Activated CD4-positive, alpha-beta T cell treated with anti-CD3 and anti-CD28 coated beads for 1 hour (primary cell): ENCODE data around the gene GAL3ST1.
"Not testable (repeated sequence)": the region's sequence is repeated elsewhere in the genome, so short reads cannot be mapped to it uniquely, and the experiment has no call there.

Source experiments
- DNase-seq: peaks from one replicate; pipeline ENCODE4 v3.0.0-alpha.2; 2020

Gene GAL3ST1, protein sequence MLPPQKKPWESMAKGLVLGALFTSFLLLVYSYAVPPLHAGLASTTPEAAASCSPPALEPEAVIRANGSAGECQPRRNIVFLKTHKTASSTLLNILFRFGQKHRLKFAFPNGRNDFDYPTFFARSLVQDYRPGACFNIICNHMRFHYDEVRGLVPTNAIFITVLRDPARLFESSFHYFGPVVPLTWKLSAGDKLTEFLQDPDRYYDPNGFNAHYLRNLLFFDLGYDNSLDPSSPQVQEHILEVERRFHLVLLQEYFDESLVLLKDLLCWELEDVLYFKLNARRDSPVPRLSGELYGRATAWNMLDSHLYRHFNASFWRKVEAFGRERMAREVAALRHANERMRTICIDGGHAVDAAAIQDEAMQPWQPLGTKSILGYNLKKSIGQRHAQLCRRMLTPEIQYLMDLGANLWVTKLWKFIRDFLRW

DNA sequence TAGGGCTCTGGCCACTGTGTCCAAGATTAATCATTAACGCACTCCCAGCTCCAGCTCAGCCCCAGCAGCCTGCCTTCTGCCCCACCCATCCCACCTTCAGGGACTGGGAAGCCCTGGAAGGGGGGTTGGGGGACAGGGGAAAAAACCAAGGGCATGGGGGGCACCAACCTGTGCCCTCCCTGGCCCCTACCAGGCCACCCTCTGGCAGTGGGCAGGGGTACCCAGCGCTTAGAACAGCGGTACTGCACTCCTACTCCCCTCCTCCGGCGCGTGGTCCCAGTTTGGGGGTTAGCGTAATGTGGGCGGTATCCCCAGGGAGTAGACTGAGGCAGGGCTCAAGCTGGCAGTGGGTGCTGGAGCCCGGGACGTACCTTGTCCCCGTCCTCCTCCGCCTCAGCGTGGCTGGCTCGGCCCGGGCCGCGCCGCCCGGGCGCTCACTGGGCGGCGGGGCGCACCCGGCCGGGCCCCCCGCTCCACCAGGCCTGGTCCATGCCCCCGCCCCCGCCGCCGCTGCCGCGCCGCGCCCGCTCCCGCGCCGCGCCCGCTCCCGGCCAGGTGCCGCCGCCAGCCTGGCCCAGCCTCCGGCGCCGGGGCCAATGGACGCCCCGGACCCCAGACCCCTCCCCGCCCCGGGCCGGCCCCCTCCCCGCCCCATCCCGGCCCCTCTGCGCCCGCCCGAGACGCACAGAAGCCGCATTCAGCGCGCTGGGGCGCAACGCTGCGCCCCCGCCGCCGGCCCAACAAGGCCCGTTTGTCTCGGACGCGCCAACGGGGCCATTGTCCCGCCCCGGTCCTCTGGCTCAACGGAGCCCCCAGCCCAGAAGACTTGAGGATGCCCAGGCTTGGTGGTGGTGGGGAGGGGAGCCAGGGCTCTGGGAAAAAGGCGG, at the start of gene GAL3ST1:
Gene GAL3ST1, minus strand, starts transcription at position 571 of the 887 bp plus-strand sequence. CDS start 17,273 bp downstream, outside the sequence.
- DNase-seq, result no peak

DNA sequence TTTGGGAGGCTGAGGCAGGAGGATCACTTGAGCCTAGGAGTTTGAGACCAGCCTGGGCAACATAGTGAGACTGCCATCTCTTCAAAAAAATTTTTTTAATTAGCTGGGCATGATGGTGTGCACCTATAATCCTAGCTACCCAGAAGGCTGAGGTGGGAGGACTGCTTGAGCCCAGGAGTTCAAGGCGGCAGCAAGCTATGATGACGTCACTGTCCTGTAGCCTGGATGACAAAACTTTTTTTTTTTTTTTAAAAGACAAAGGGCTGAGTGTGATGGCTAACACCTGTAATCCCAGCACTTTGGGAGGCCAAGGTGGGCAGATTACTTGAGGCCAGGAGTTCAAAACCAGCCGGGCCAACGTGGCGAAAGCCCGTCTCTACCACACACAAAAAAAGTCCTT, 45.4 kb upstream of the GAL3ST1 start:
- DNase-seq, result not testable (repeated sequence)

DNA sequence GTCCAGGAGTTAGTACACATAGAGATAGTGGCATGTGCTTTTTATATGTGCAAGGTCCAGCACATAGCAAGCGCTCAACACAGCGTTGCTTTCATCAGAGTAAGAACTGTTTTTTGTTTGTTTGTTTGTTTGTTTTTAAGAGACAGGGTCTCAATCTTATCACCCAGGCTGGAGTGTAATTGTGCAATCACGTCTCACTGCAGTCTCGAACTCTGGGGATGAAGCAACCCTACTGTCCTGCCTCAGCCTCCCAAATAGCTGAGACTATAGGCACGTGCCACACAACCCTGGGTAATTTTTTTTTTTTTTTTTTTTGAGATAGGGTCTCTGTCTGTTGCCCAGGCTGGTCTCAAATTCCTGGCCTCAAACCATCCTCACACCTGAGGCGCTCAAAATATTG, 43.4 kb upstream of the GAL3ST1 start:
- DNase-seq, result no peak

DNA sequence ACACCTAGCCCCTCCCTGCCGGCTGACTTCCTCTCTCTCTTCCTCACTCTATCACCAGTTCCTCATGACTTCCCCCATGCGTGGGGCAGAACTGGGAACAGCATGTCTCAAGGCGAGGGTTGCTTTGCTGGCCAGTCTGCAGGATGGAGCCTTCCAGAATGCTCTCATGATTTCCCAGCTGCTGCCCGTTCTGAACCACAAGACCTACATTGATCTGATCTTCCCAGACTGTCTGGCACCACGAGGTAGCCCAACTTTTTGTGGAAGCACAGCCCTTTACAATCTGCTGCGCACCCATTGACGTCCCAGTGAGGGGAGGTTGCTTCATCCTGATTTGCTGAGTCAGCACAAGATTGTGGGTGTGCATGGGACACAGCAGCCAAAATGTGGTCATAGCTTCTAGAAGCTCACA, 41.1 kb upstream of the GAL3ST1 start:
- DNase-seq, result no peak

DNA sequence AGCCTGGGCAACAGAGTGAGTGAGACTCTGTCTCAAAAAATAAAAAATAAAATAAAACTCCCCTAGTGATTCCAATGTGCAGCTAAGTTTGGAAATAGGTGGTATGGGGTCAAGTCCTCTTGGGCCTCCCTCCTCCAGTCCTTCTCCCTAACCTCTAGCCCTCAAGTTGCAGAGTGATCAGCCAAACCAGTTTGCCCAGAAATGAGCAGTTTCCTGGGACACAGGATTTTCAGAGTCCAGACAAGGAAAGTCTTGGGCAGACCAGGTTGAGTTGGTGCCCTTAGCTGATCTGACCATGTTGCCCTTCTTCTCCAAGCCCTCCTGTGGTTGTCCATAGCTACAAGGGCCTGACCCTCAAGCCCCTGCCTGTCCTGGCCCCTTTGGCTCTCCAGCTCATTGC, 40.4 kb upstream of the GAL3ST1 start:
- DNase-seq, result no peak

DNA sequence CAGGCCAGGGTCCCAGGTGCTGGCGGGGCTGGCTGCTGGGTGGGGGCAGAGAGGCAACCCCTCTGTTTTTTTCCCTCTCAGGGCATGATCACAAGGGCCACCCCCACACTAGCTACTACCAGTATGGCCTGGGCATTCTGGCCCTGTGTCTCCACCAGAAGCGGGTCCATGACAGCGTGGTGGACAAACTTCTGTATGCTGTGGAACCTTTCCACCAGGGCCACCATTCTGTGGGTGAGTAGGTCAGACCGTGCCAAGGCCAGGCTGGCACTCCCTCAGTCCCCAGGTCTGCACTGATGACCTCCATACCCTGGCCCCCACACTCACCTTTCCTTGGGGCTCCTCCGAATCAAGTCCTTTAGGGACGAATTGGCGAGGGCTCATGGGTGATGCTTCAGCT, 39.8 kb upstream of the GAL3ST1 start:
- no peak for DNase-seq

DNA sequence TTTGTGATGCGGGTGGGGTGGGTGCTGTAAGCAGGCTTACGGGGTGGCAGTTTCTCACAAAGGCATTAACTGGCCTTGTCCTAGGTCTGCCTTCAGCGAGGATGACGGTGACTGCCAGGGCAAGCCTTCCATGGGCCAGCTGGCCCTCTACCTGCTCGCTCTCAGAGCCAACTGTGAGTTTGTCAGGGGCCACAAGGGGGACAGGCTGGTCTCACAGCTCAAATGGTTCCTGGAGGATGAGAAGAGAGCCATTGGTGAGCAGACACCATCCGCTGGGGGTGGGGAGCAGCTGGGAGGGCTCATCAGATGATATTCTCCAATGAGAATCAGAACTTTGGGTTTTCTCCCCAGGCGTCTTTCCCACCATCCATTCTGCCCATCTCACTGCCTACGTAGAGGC, 38.3 kb upstream of the GAL3ST1 start:
- no peak for DNase-seq

DNA sequence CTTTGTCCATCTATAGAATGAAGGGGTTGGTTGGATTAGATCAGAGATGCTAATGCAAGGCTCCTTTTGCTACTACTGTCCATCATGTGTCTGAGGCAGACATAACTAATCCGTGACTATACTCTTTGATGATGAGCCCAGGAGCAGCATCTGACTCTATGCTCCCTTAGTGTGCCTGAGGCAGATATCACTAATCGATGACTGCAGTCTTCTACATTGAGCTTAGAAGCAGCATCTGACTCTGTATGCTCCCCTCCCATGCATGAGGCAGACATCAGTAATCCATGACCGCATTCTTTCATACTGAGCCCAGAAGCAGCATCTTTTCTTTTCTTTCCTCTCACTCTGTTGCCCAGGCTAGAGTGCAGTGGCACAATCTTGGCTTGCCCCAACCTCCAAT, 36.7 kb upstream of the GAL3ST1 start:
- no peak for DNase-seq

DNA sequence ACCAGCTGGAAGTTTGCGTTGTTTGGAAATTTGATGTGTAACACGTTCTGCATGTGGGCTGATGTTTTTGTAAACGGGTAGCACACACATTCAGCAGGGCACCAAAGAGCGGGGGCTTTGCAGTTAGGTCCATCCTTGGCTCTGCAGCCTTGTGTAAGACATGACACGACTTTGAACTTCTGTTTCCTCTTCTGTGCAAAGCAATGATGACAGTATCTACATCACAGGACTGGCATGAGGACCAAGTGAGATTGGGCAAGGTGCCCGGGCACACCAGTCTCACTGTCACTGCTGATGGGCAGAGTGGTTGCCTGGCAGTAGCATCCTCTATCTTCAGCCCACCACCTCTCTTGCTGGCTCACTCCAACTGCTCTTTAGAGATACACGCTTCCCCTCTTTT, 35.8 kb upstream of the GAL3ST1 start:
- no peak for DNase-seq

DNA sequence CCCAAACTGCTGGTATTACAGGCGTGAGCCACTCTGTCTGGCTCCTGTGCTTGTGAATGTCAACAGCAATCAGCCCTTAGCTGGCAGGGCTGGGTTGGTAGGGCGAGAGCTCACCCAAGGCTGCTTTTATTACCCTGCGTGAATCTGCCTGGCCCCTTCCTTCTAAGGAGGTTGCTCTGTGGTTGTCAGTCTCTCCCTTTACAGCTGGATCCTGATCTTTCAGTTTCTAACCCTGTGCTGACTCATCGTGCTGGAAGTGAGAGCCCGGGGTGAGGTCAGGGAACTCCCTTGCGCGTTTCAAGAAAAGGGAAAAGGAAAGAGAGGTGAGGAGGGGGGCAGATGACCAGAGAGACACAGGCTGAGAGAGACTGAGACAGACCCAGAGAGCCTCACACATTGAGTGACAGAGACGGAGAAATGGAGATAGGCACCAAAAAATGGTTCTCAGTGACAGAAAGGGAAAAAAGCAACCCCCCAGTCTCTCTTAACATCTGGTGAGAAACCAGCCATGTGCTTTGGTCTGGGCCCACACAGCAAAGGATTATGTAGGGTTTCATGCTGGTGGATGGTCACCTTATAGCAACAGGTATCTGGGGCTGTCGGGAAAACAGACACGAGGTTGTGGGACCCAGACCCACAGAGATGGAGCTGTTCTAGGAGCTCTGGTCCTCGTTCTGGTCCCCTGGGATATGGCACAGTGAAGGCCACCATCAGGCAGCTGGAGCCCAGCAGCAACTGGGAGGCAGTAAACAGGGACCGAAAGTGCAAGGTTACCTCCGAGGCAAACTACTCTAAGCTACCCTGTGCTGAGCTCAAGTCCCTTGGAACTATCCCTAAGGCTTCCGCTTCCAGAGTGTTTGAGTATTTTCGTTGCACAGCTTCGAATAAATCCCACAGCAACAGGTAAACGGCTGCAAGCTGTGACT, 35.1 kb upstream of the GAL3ST1 start:
- no peak for DNase-seq

DNA sequence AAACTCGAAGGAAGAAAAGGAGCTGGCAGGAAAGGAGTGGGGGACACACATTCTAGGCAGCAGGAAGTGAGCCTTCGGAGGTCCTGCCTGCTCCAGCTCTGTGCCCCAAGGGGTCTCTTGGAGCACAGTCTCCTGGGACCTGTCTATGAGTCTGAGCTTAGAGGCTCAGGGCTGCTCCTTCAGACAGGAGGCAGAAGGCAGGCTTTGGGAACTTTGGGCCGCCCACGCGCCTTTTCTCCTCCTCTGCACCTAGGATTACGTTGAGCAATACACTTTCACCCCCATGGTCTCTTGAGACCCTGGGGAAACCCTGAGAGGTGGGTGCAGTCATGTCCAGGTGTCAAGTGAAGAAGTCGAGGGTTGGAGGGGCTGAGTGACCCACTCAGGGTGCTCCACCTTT, 33.5 kb upstream of the GAL3ST1 start:
- DNase-seq, result no peak

DNA sequence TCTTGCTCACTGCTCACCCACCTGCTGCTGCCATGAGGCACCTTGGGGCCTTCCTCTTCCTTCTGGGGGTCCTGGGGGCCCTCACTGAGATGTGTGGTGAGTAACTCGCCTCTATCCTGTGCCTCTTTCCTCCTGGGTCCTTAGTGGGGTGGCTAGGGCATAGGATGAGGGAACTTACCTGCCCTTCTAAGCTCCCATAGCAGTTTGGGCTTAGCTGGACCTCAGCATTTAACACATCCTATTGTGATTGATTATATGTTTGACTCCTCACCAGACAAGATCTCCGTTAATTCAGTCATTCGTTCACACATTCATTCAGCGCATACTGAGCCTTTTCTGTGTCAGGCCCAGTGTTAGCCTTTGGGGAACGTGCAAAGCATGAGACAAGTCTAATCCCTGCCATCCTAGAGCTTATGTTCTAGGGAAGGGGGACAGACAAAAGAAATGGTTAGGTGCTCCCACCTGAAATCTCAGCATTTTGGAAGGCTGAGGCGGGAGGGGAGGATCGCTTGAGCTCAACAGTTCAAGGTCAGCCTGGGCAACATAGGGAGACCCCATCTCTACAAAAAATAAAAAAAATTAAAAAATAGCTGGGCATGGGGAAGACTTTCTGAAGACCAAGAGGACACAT, 33.0 kb upstream of the GAL3ST1 start:
- DNase-seq, result no peak

DNA sequence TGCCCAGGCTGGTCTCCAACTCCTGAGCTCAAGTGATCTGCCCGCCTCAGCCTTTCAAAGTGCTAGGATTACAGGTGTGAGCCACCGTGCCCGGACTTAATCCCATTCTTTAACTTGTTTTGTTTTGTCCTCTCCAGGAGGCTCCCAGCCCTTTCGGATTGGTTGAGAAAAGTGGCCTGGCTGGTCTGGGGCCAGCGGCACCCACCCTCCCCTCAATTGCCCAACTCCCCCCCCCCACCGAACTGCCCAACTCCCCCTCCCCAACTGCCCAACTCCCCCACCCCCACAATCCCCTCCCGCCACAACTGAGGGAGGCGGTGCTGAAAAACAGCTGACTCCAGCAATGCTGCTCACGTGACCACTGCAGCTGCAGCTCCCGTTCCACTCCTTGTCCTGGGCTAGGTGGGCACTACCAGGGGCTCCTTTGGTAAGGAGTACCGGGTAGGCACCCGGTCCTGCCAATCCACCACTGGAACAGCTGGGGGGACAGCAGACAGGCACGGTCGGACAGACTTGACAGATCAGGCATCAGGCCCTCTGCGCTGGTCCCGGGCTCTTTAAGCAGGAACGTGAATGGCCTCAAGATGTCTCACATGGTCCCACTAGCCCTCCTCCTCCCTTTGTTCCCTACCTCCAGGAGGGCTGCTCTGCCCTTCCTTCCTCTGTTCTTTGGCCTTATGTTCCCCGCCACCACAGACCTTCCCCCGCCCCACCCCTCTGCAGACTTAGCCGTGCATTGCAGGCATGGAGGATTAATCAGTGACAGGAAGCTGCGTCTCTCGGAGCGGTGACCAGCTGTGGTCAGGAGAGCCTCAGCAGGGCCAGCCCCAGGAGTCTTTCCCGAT, 32.2 kb upstream of the GAL3ST1 start, which contains the start of gene TCN2:
Gene TCN2, plus strand, starts transcription at position 720 of the 845 bp plus-strand sequence. CDS start 158 bp downstream, outside the sequence.
- DNase-seq, result no peak

DNA sequence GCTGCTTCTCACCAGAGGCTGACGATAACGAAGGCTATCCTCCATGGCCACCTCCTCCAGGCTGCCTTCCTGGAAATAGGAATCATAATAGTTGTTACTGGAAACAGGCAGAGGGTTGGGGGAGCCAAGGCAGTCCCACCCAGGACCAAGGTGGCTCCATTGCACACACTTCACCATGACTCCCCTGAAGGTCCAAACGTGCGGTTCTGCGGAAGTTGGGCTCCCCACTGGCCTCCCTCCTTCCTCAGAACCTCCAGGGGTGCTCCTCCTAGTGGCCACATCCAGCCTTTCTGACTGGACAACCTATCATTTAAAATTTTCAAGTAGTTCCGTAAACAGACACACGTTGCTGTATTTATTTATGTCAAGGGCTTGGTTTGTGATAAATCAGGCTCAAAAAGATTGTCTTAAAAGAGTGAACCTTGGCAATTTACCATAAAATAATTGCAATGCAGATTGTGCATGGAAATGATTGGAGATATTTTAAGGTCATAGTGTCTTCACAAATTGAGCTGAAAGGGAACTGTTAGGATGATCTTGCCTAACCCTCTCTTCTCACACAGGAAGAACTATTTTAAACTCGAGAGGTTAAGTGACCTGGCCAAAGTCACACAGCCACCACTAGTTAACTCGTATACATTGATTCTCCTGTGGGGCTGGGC, 31.1 kb upstream of the GAL3ST1 start:
- no peak for DNase-seq

DNA sequence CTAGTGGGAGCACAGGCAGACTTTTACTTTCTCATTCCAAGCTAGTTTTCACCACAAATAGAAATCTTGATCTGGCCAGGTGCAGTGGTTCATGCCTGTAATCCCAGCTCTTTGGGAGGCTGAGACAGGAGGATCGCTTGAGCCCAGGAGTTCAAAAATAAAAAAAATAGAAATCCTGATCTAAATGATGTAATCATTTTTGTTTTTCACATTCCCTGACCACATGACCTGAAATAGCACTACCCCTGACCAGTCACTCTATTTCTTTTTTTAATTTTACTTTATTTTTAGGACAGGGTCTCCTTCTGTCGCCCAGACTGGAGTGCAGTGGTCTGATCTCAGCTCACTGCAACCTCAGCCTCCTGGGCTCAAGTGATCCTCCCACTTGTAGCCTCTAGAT, 30.3 kb upstream of the GAL3ST1 start:
- no peak for DNase-seq

DNA sequence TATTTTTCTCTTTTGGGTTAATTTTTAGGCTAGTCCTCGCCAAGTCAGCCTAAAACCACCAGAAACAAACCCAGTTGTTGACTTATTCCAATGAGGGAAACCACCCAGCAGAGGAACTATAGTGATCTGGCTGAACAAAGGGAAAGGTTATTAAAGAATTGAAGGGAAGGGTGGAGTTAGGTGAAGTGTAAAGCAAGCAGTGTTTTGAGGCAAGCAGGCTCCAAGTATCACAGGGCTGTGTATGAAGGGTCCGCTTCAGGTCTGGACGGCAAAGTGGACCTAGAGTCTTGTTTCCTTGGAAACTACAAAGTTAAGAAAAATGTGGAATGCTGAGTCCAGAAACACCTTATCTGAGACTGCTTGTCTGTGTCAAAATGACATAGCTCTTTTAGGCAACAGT, 29.3 kb upstream of the GAL3ST1 start:
- DNase-seq, result no peak

DNA sequence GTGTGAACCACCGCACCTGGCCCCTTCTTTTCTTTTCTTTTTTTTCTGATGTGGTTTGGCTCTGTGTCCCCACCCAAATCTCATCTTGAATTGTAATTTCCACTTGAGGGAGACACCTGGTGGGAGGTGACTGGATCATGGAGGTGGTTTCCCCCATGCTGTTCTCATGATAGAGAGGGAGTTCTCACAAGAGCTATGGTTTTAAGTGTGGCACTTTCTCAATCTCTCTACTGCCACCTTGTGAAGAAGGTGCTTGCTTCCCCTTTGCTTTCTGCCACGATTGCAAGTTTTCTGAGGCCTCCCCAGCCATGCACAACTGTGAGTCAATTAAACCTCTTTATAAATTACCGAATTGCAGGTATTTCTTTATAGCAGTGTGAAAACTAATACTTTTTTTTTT, 27.6 kb upstream of the GAL3ST1 start:
- no peak for DNase-seq

DNA sequence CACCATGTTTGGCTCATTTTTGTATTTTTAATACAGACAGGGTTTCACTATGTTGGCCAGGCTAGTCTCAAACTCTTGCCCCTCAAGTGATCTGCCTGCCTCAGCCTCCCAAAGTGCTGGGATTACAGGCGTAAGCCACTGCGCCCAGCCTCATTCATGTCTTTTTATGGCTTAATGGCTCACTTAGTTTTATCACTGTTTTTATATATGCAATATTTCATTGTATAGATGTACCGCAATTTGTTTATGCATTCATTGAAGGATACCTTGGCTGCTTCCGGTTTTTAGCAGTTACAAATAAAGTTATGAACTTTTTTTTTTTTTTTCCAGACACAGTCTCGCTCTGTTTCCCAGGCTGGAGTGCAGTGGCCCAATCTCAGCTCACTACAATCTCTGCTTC, 27.0 kb upstream of the GAL3ST1 start:
- no peak for DNase-seq

DNA sequence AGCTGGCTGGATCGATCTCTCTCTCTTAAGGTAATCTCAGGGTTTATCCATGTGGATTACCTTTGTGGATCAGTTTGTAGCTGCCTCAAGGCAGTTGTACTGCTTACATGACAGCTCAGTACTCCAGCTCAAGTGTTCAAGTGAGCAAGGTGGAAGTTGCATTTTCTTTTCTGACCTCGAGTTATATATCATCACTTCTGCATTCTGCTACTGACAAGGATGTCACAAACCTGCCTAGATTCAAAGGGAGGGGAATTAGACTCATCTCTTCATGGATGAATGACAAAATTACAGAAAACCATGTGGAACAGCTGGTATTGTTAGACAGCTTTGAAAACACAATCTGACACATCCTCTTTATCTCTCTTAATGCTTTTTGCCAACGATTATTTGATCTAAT, 26.5 kb upstream of the GAL3ST1 start:
- DNase-seq, result no peak

DNA sequence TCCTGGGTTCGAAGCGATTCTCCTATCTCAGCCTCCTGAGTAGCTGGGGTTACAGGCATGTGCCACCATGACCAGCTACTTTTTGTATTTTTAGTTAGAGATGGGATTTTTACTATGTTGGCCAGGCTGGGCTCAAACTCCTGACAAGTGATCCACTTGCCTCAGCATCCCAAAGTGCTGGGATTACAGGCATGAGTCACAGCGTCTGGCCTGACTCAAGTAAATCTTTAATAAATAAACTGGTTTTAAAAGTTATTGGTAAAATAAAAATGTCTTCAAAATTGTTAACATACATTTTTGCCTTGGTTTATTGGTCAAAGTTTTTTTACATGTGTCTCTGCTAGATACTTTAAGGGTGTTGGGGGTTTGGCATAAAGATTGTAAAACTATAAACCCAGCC, 24.5 kb upstream of the GAL3ST1 start:
- no peak for DNase-seq

DNA sequence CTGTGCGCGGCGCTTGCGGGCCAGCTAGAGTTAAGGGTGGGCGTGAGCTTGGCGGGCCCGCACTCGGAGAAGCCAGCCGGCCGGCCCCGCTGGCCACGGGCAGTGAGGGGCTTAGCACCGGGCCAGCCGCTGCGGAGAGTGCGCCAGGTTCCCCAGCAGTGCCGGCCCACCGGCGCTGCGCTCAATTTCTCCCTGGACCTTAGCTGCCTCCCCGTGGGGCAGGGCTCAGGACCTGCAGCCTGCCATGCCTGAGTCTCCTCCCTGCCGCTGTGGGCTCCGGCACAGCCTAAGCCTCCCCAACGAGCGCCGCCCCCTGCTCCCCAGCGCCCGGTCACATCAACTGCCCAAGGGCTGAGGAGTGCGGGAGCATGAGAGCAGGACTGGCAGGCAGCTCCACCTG, 22.4 kb upstream of the GAL3ST1 start:
- DNase-seq, result no peak
